Activated naive CD8-positive, alpha-beta T cell treated with anti-CD3 and anti-CD28 coated beads for 36 hours (primary cell): ENCODE results near the gene USP3. TPM values are rescaled to one million over a fixed set of nuclear protein-coding genes. Genes with fewer than 3 reads are reported as not detected.
"Not testable (repeated sequence)": the region's sequence is repeated elsewhere in the genome, so short reads cannot be mapped to it uniquely, and the experiment has no call there.

Source experiments
- DNase-seq: peaks from one replicate; pipeline ENCODE4 v3.0.0; 2021
- H3K27ac Mint-ChIP-seq: one replicate; pipeline ENCODE4 v1.8.0; 2022; ENCODE audit warnings: mild to moderate bottlenecking, moderate library complexity, mixed read lengths
- H3K27me3 Mint-ChIP-seq: one replicate; pipeline ENCODE4 v1.8.0; 2022; ENCODE audit warnings: mild to moderate bottlenecking, mixed read lengths
- H3K36me3 Mint-ChIP-seq: one replicate; pipeline ENCODE4 v1.8.0; 2021; ENCODE audit warnings: mild to moderate bottlenecking, mixed read lengths
- H3K4me1 Mint-ChIP-seq: one replicate; pipeline ENCODE4 v1.8.0; 2021; ENCODE audit warnings: mixed read lengths
- H3K4me3 Mint-ChIP-seq: one replicate; pipeline ENCODE4 v1.8.0; 2022; ENCODE audit warnings: mild to moderate bottlenecking, moderate library complexity, mixed read lengths
- H3K9me3 Mint-ChIP-seq: one replicate; pipeline ENCODE4 v1.8.0; 2022; ENCODE audit warnings: mixed read lengths
- total RNA-seq, 2 experiments: library from RNA; stranded (reverse); gene quantifications; one replicate each; pipeline ENCODE4 v1.2.3, GENCODE V29; 2021

USP3 gene
- total RNA-seq, 2 experiments from 2014 or later = 42.2 to 46.0 TPM

GRCh38 chr15:63528138-63528659 lies 23.8 kb downstream of the USP3 start:
- no peak overlapping the region for H3K4me3 Mint-ChIP-seq
- no peak overlapping the region for H3K27ac Mint-ChIP-seq
- peaks cover 88% of the 10 kb centered on the region for H3K4me1 Mint-ChIP-seq
- no peaks in the 10 kb centered on the region for H3K27me3 Mint-ChIP-seq
- DNase-seq = no peak
- H3K9me3 Mint-ChIP-seq = peaks cover 2% of the 10 kb centered on the region
- H3K36me3 Mint-ChIP-seq = peaks cover 31% of the 10 kb centered on the region

GRCh38 chr15:63530235-63530634 lies 25.8 kb downstream of the USP3 start:
- Mint-ChIP-seq H3K27me3 (no peaks in the 10 kb centered on the region), H3K36me3 (peaks cover 32% of the 10 kb centered on the region), H3K9me3 (peaks cover 2% of the 10 kb centered on the region), H3K27ac (peak overlapping the region; percentile 63), H3K4me1 (peaks cover 76% of the 10 kb centered on the region), H3K4me3 (peak overlapping the region; percentile 45)
- DNase-seq = peak; percentile 19

DNA sequence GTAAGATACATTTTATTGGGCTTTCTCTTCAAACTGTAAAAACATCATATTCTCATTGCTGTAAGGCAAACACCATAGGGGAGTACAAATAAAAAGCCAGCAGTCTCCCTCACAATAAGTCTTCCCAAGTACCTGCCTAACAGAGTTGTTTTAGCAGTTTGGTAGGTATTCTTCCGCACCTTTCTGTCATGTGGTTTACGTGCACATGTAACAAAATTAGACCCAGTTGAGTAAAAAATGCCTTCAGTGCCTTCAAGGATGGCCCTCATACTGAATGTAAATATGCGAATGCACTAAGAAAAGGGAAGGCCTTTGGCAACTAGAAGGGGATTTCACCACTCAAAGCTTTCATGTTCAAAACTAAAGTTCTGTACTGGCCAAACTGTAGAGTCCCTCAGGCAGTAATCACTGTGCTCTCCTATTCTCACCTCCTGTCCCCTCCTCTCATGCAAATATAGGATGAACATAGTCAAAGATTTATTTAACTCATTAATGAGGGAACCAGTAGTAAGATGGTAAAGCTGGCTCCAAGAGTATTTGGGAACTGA lies 26.4 kb downstream of the USP3 start:
- Mint-ChIP-seq H3K9me3 (peaks cover 2% of the 10 kb centered on the region), H3K27ac (peak overlapping the region; percentile 75), H3K4me3 (peak overlapping the region; percentile 37), H3K27me3 (no peaks in the 10 kb centered on the region), H3K4me1 (peaks cover 78% of the 10 kb centered on the region), H3K36me3 (peaks cover 34% of the 10 kb centered on the region)
- DNase-seq = no peak

- H3K4me3 Mint-ChIP-seq = no peak overlapping the region
- H3K27ac Mint-ChIP-seq = peak overlapping the region; percentile 10
- DNase-seq = no peak
- H3K27me3 Mint-ChIP-seq = no peaks in the 10 kb centered on the region
- H3K4me1 Mint-ChIP-seq = peaks cover 77% of the 10 kb centered on the region
- peaks cover 32% of the 10 kb centered on the region for H3K36me3 Mint-ChIP-seq
- H3K9me3 Mint-ChIP-seq = peaks cover 2% of the 10 kb centered on the region
Observed at GRCh38 chr15:63531586-63531985, 27.2 kb downstream of the USP3 start.

- Mint-ChIP-seq H3K36me3 (peaks cover 29% of the 10 kb centered on the region), H3K27ac (peak overlapping the region; percentile 69), H3K9me3 (peaks cover 1% of the 10 kb centered on the region), H3K4me1 (peaks cover 71% of the 10 kb centered on the region), H3K4me3 (no peak overlapping the region), H3K27me3 (no peaks in the 10 kb centered on the region)
- no peak for DNase-seq
Observed at GRCh38 chr15:63532307-63532744, 27.9 kb downstream of the USP3 start.

DNA sequence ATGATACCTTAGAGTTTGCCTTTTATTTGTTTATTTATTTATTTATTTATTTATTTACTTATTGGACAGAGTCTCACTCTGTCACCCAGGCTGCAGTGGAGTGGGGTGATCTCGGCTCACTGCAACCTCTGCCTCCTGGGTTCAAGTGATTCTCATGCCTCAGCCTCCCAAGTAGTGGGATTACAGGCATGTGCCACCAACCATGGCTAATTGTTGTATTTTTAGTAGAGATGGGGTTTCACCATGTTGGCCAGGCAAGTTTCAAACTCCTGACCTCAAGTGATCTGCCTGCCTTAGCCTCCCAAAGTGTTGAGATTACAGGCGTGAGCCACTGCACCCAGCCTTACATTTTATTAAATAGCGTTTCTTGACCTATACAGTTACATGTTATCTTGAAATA lies 30.5 kb downstream of the USP3 start:
- H3K36me3 Mint-ChIP-seq = peaks cover 33% of the 10 kb centered on the region
- H3K4me1 Mint-ChIP-seq = peaks cover 51% of the 10 kb centered on the region
- not testable (repeated sequence) for H3K27me3 Mint-ChIP-seq, H3K4me3 Mint-ChIP-seq, H3K27ac Mint-ChIP-seq, DNase-seq, H3K9me3 Mint-ChIP-seq

GRCh38 chr15:63535689-63536088 lies 31.3 kb downstream of the USP3 start:
- no peak for DNase-seq
- Mint-ChIP-seq H3K9me3 (peaks cover 1% of the 10 kb centered on the region), H3K4me3 (no peak overlapping the region), H3K27me3 (no peaks in the 10 kb centered on the region), H3K27ac (peak overlapping the region; percentile 9), H3K4me1 (peaks cover 51% of the 10 kb centered on the region), H3K36me3 (peaks cover 33% of the 10 kb centered on the region)

DNA sequence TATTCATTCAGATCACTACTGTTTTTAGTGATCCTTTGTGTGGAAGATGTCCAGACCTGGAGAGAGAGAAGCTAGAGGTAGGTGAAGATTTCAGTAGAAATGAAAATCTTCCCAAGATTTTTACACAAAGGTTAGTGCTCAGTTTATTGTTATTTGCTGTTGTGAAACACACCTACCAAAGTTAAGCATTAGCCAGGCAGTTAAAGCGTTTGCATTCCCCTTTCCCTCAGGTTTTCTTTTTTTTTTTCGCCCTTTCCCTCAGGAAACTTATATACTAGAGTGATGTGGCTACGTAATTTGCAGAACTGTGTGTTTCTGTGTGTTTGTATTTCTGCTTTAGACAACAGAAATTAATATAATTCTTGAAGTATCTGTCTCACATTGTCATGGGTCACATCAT lies 34.5 kb downstream of the USP3 start:
- H3K36me3 Mint-ChIP-seq = peaks cover 22% of the 10 kb centered on the region
- no peak for DNase-seq
- no peak overlapping the region for H3K27ac Mint-ChIP-seq
- H3K27me3 Mint-ChIP-seq = no peaks in the 10 kb centered on the region
- no peak overlapping the region for H3K4me3 Mint-ChIP-seq
- peaks cover 42% of the 10 kb centered on the region for H3K4me1 Mint-ChIP-seq
- H3K9me3 Mint-ChIP-seq = no peaks in the 10 kb centered on the region

DNA sequence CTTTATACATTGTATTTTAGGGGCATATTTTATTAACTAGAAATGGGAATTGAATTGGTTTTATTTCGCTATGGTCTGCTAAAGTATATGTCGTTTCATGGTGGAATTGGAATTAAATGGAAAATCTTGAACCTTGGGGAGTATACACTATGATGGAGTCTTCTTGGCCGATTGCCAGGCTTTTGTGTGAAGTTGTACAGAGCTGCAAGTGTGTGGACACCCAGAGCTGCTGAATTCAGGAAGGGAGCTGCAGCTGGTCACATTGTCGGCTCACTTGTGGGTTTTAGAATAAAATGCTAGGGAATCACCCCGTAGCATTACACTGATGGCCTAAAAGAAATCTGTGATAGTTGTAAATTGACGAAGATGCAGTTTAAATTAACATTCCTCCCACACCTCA lies 35.1 kb downstream of the USP3 start:
- Mint-ChIP-seq H3K4me3 (no peak overlapping the region), H3K27me3 (no peaks in the 10 kb centered on the region), H3K9me3 (no peaks in the 10 kb centered on the region), H3K4me1 (peaks cover 47% of the 10 kb centered on the region), H3K36me3 (peaks cover 27% of the 10 kb centered on the region), H3K27ac (no peak overlapping the region)
- DNase-seq = no peak

GRCh38 chr15:63539998-63540397 lies 35.6 kb downstream of the USP3 start:
- no peak for DNase-seq
- Mint-ChIP-seq H3K4me3 (no peak overlapping the region), H3K36me3 (peaks cover 31% of the 10 kb centered on the region), H3K27me3 (no peaks in the 10 kb centered on the region), H3K4me1 (peaks cover 49% of the 10 kb centered on the region), H3K27ac (no peak overlapping the region), H3K9me3 (no peaks in the 10 kb centered on the region)

GRCh38 chr15:63540449-63540848 lies 36.1 kb downstream of the USP3 start:
- peaks cover 48% of the 10 kb centered on the region for H3K4me1 Mint-ChIP-seq
- peaks cover 27% of the 10 kb centered on the region for H3K36me3 Mint-ChIP-seq
- H3K27ac Mint-ChIP-seq = no peak overlapping the region
- no peak for DNase-seq
- H3K4me3 Mint-ChIP-seq = no peak overlapping the region
- no peaks in the 10 kb centered on the region for H3K27me3 Mint-ChIP-seq
- H3K9me3 Mint-ChIP-seq = no peaks in the 10 kb centered on the region

GRCh38 chr15:63544258-63545026 lies 40.0 kb downstream of the USP3 start:
- Mint-ChIP-seq H3K4me3 (peak overlapping the region; percentile 46), H3K27me3 (no peaks in the 10 kb centered on the region), H3K4me1 (peaks cover 43% of the 10 kb centered on the region), H3K27ac (peak overlapping the region; percentile 64), H3K36me3 (peaks cover 22% of the 10 kb centered on the region), H3K9me3 (no peaks in the 10 kb centered on the region)
- DNase-seq = no peak

DNA sequence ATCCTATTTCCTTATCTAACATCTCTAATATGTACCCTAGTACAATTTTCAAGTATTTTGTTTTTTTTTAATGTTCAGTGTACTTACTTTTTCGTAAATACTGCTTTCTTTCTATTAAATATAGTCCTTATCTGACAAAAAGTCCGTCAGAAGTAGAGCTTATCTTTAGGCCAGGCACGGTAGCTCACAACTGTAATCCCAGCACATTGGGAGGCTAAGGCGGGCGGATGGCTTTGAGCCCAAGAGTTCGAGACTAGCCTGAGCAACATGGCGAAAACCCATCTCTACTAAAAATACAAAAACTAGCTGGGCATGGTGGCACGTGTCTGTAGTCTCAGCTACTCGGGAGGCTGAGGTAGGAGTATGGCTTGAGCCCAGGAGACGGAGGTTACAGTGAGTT lies 41.1 kb downstream of the USP3 start:
- Mint-ChIP-seq H3K4me1 (peaks cover 39% of the 10 kb centered on the region), H3K9me3 (no peaks in the 10 kb centered on the region), H3K27ac (no peak overlapping the region), H3K36me3 (peaks cover 18% of the 10 kb centered on the region), H3K27me3 (no peaks in the 10 kb centered on the region), H3K4me3 (no peak overlapping the region)
- no peak for DNase-seq

DNA sequence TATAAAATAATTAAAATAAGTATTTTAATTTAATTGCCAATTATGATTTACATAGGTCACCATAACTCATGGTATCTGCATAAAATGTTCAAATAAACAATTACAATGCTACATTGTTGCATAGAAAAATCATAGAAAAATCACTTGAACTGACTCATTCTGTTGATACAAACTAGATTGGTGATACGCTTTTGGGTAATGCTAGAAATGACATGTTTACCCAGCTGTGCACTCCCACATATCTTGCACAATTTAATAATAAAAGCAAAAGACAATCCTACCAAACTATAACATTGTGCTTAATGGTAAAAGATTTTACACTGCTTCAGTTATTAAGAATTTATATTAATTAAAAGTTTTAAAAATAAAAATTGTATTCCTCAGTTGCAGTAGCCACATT lies 47.0 kb downstream of the USP3 start:
- H3K4me3 Mint-ChIP-seq = no peak overlapping the region

GRCh38 chr15:63553388-63553791 lies 49.0 kb downstream of the USP3 start:
- H3K4me3 Mint-ChIP-seq = peak overlapping the region; percentile 20
- H3K27ac Mint-ChIP-seq = peak overlapping the region; percentile 81
- H3K9me3 Mint-ChIP-seq = no peaks in the 10 kb centered on the region
- peaks cover 33% of the 10 kb centered on the region for H3K36me3 Mint-ChIP-seq
- no peaks in the 10 kb centered on the region for H3K27me3 Mint-ChIP-seq
- H3K4me1 Mint-ChIP-seq = peaks cover 53% of the 10 kb centered on the region
- DNase-seq = peak; percentile 18

More for the DNA sequence above, 47.0 kb downstream of the USP3 start:
- H3K36me3 Mint-ChIP-seq = peaks cover 19% of the 10 kb centered on the region
- no peak overlapping the region for H3K27ac Mint-ChIP-seq
- no peak for DNase-seq
- H3K9me3 Mint-ChIP-seq = no peaks in the 10 kb centered on the region
- no peaks in the 10 kb centered on the region for H3K27me3 Mint-ChIP-seq
- H3K4me1 Mint-ChIP-seq = peaks cover 49% of the 10 kb centered on the region
